Neuronal stem cell (in vitro differentiated cells): ENCODE measurements around the gene NECAP2.
A peak's percentile ranks its signal among the peaks of the same experiment; 100 is the strongest.
"Not testable (repeated sequence)": the region's sequence is repeated elsewhere in the genome, so short reads cannot be mapped to it uniquely, and the experiment has no call there.

Source experiments
- DNase-seq: peaks from one replicate; pipeline ENCODE4 v3.0.0-alpha.2; 2013; ENCODE audit warnings: low spot score
- H2AFZ ChIP-seq: one replicate; pipeline ENCODE4 v1.6.1; 2013; ENCODE audit warnings: mild to moderate bottlenecking, low read length, inconsistent platforms
- H2AK5ac ChIP-seq: 2 replicates; pipeline ENCODE4 v1.6.1; 2013; ENCODE audit warnings: low read depth, mild to moderate bottlenecking, inconsistent platforms, low read length, moderate library complexity, mixed read lengths
- H2BK120ac ChIP-seq: 2 replicates; pipeline ENCODE4 v1.6.1; 2013; ENCODE audit warnings: low read depth, mild to moderate bottlenecking, inconsistent platforms, low read length, moderate library complexity, mixed read lengths
- H2BK12ac ChIP-seq: one replicate; pipeline ENCODE4 v1.6.1; 2013; ENCODE audit warnings: low read length, inconsistent platforms
- H2BK15ac ChIP-seq: 2 replicates; pipeline ENCODE4 v1.6.1; 2013; ENCODE audit warnings: mild to moderate bottlenecking, low read length, inconsistent platforms, mixed read lengths
- H2BK5ac ChIP-seq: one replicate; pipeline ENCODE4 v1.6.1; 2013; ENCODE audit warnings: inconsistent platforms, mild to moderate bottlenecking, low read length, moderate library complexity
- H3K14ac ChIP-seq: one replicate; pipeline ENCODE4 v1.6.1; 2013; ENCODE audit warnings: low read length, inconsistent platforms
- H3K18ac ChIP-seq: 2 replicates; pipeline ENCODE4 v1.6.1; 2013; ENCODE audit warnings: low read length, inconsistent platforms
- H3K23ac ChIP-seq: 2 replicates; pipeline ENCODE4 v1.6.1; 2013; ENCODE audit warnings: low read depth, mild to moderate bottlenecking, mixed read lengths, low read length, inconsistent platforms; ENCODE audit not compliant: poor library complexity
- H3K27ac ChIP-seq: replicated peaks from 3 replicates; pipeline ENCODE4 v1.5.1; 2013; ENCODE audit warnings: low read length, inconsistent platforms
- H3K27me3 ChIP-seq, 3 experiments: 2 replicates each; pipeline ENCODE4 v1.6.1; 2013; ENCODE audit warnings: low read length in 3 of 3, mild to moderate bottlenecking in 2 of 3, inconsistent platforms in 1 of 3, low read depth in 1 of 3, mixed read lengths in 1 of 3, moderate library complexity in 1 of 3; ENCODE audit not compliant: control insufficient read depth in 3 of 3, insufficient read depth in 3 of 3
- H3K36me3 ChIP-seq, 2 donors: replicated peaks in 1 of 2; 2 replicates each; pipeline ENCODE4 v1.6.1; 2013; ENCODE audit warnings: low read length in 2 of 2; ENCODE audit not compliant: control insufficient read depth in 2 of 2, insufficient read depth in 2 of 2
- H3K4ac ChIP-seq: 2 replicates; pipeline ENCODE4 v1.6.1; 2013; ENCODE audit warnings: inconsistent platforms, mild to moderate bottlenecking, low read length, moderate library complexity
- H3K4me1 ChIP-seq, 2 donors: 1 replicate in 1 of 2; 2 replicates in 1 of 2; pipeline ENCODE4 v1.6.1; 2013; ENCODE audit warnings: low read length in 2 of 2, low read depth in 1 of 2; ENCODE audit not compliant: control insufficient read depth in 2 of 2, insufficient read depth in 1 of 2
- H3K4me2 ChIP-seq: one replicate; pipeline ENCODE4 v1.6.1; 2013; ENCODE audit warnings: mild to moderate bottlenecking, low read length, inconsistent platforms; ENCODE audit not compliant: insufficient read depth, poor library complexity, severe bottlenecking
- H3K4me3 ChIP-seq, 2 donors: 2 replicates each; pipeline ENCODE4 v1.5.1; 2013; ENCODE audit warnings: low read length in 2 of 2, mild to moderate bottlenecking in 2 of 2, inconsistent platforms in 1 of 2, moderate library complexity in 1 of 2
- H3K79me1 ChIP-seq: one replicate; pipeline ENCODE4 v1.6.1; 2013; ENCODE audit warnings: low read depth, mild to moderate bottlenecking, inconsistent platforms, low read length, moderate library complexity
- H3K9ac ChIP-seq: one replicate; pipeline ENCODE4 v1.6.1; 2013; ENCODE audit warnings: mild to moderate bottlenecking, low read depth, low read length, inconsistent platforms; ENCODE audit not compliant: poor library complexity
- H3K9me3 ChIP-seq, 2 donors: replicated peaks in 1 of 2; 2 replicates each; pipeline versions ENCODE3 to v1.6.1; 2013; ENCODE audit warnings: low read length in 2 of 2, mild to moderate bottlenecking in 2 of 2, inconsistent platforms in 1 of 2, low read depth in 1 of 2, mixed read lengths in 1 of 2, moderate library complexity in 1 of 2; ENCODE audit not compliant: control insufficient read depth in 2 of 2, insufficient read depth in 1 of 2
- H4K8ac ChIP-seq: one replicate; pipeline ENCODE4 v1.6.1; 2013; ENCODE audit warnings: low read depth, mild to moderate bottlenecking, inconsistent platforms, low read length, moderate library complexity
- H4K91ac ChIP-seq: one replicate; pipeline ENCODE4 v1.6.1; 2013; ENCODE audit warnings: low read length, low read depth, mild to moderate bottlenecking, inconsistent platforms; ENCODE audit not compliant: poor library complexity
- WGBS, 2 donors: extraction: QIAGEN DNeasy Blood & Tissue Kit; methylation state at CpG; one replicate each; pipeline ENCODE4 v1.1.7; 2013; ENCODE audit warnings: missing lambda C conversion rate in 2 of 2, mixed read lengths in 1 of 2; ENCODE audit not compliant: insufficient read length in 2 of 2, insufficient replicate concordance in 1 of 2; ENCODE audit errors: extremely low coverage in 2 of 2; 5-methylcytosine and 5-hydroxymethylcytosine counted together

Gene NECAP2

DNA sequence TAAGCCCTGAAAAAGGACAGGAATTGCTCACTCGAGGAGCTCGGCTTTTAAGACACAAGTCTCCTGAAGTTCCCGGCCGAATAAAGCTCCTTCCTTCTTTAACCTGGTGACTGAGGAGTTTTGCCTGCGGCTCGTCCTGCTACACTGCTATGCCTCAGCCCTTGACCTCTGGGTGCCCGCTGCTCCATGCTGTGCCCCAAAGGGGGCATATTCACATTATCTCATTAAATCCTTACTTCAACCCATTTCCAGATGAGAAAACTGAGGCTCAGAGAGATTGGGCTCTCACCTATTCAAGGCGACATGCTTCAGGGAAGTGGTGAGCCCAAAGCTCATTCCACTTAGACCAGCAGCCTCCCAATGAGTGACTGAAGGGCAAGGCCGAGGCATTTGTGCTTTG lies 53.2 kb downstream of the NECAP2 start:
- not testable (repeated sequence) for H3K79me1 ChIP-seq, H3K4me3 ChIP-seq, H2BK5ac ChIP-seq, H3K9me3 ChIP-seq, H3K9ac ChIP-seq, H3K18ac ChIP-seq, H3K4ac ChIP-seq, H4K8ac ChIP-seq, H3K14ac ChIP-seq, DNase-seq, H2AK5ac ChIP-seq, H2BK12ac ChIP-seq, H3K27me3 ChIP-seq, H3K23ac ChIP-seq, H2AFZ ChIP-seq, H2BK120ac ChIP-seq, H3K4me2 ChIP-seq, H4K91ac ChIP-seq, H2BK15ac ChIP-seq, H3K27ac ChIP-seq
- H3K4me1 ChIP-seq, result peaks cover 16 to 17% of the 10 kb centered on the region in 2 donors
- H3K36me3 ChIP-seq, result peaks cover 2 to 20% of the 10 kb centered on the region in 2 donors
- WGBS, 2 donors, result no CpG with 5 or more reads among the region's 9 CpGs

DNA sequence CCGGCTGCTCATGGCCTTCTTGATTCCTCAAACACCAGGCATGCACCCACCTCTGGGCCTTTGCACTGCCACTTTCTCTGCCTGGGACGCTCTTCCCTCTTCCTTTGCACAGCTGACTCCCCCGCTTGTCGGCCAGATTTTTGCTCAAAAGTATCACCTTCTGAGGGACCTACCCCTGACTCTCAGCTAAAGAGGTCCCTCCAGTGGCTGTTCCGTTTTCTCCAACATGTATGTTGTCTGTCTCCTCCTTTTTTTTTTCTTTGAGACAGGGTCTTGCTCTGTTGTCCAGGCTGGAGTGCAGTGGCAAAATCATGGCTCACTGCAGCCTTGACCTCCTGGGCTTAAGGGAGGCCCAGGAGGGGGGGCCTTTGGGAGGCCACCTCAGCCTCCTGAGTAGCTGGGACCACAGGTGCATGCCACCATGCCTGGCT lies 57.0 kb downstream of the NECAP2 start:
- not testable (repeated sequence) for H3K14ac ChIP-seq, H2BK120ac ChIP-seq, H3K4me1 ChIP-seq, H2BK12ac ChIP-seq, H4K91ac ChIP-seq, H2BK5ac ChIP-seq, H3K9ac ChIP-seq, H2AK5ac ChIP-seq, H3K27ac ChIP-seq, H3K23ac ChIP-seq, H2BK15ac ChIP-seq, H3K9me3 ChIP-seq, H3K4me3 ChIP-seq, H3K79me1 ChIP-seq, H3K36me3 ChIP-seq, H3K27me3 ChIP-seq, H4K8ac ChIP-seq, H3K4ac ChIP-seq, DNase-seq, H2AFZ ChIP-seq, H3K18ac ChIP-seq
- H3K4me2 ChIP-seq, result peak overlapping the region; percentile 11
- WGBS, 2 donors, result no CpG with 5 or more reads among the region's 5 CpGs

DNA sequence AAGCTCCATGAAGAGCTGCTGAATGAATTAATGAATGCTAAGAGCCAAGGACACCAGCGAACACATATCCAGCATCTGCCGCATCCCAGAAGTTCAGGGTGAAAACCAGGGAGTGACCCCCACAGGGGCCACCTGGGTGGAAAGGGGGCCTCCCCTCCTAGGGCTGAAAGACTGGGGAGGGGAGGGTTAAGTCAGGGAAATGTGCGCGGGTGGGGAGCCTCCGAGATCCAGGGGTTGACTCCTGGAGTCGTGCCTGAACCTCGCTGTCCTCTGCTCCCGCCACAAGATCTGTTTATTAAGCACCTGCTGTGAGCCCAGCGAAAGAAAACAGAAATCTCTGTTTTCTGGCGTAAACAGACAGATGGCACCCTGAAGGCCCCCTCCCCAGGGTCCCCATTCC lies 57.5 kb downstream of the NECAP2 start:
- Histone ChIP-seq H2AFZ (peak overlapping the region; percentile 86), H3K4me3 (peak overlapping the region; percentile 62 to 88), H2BK5ac (peak overlapping the region; percentile 87), H3K9ac (peak overlapping the region; percentile 98), H3K4me2 (peak overlapping the region; percentile 86)
- H3K23ac ChIP-seq, H3K14ac ChIP-seq, DNase-seq, H3K27ac ChIP-seq, H2AK5ac ChIP-seq, H3K79me1 ChIP-seq, H3K36me3 ChIP-seq, H3K4me1 ChIP-seq, H4K8ac ChIP-seq, H2BK15ac ChIP-seq, H3K27me3 ChIP-seq, H3K9me3 ChIP-seq, H3K4ac ChIP-seq, H4K91ac ChIP-seq, H3K18ac ChIP-seq, H2BK120ac ChIP-seq, H2BK12ac ChIP-seq: not testable (repeated sequence)
- WGBS, 2 donors, result no CpG with 5 or more reads among the region's 10 CpGs

DNA sequence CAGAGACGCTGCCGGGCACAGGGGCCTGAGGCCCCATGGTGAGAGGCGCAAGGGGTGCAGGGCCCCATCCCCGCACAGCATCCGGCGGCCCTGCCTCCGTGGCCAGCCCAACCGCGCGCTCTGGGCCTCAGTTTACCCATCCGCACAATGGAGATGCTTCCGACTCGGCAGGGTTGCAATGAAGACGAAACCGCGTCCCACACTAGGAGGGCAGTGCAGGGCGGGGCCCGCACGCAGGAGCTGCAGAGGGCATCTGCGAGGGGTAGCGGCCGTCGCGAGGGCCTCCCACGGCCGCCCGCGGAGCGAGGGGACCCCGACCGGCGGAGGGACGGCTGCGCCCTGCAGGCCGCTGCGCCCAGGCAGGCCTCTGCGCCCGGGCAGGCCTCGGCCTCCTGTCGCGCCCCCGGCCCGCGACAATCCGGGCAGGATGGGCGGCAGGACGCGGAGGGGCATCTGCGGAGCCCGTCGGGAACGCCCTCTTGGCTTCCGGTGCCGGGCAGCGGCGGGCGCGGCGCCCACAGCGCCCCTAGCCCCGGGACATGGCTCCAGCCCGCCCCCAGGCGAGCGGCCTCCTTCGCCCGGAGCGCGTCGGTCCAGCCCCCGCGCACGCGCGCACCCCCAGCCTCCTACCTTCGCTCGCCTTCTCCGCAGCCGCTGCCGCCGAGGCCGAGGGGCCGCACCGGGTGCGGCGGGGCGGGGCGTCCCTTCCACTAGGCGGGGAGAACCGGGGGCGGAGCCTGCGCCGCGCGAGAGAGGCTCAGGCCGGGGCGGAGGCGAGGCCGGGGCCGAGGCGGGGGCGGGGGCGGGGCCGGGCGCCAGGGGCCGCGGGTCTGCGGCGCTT lies 58.3 kb downstream of the NECAP2 start:
- Histone ChIP-seq H4K8ac (peak overlapping the region; percentile 82), H3K9ac (peak overlapping the region; percentile 98), H3K79me1 (peaks cover 6% of the 10 kb centered on the region), H3K27me3 (no peaks in the 10 kb centered on the region), H2AFZ (peak overlapping the region; percentile 86), H3K14ac (peak overlapping the region; percentile 100), H3K23ac (peak overlapping the region; percentile 93), H3K27ac (peak overlapping the region; percentile 88), H3K36me3 (no peaks in the 10 kb centered on the region), H3K4me2 (peak overlapping the region; percentile 86), H2BK5ac (peak overlapping the region; percentile 87), H4K91ac (peak overlapping the region; percentile 72), H2BK12ac (peak overlapping the region; percentile 22), H2AK5ac (peak overlapping the region; percentile 97), H2BK120ac (peak overlapping the region; percentile 61), H3K4me3 (peak overlapping the region; percentile 62 to 88), H3K18ac (peak overlapping the region; percentile 100), H3K4me1 (no peaks in the 10 kb centered on the region), H2BK15ac (peak overlapping the region; percentile 75), H3K9me3 (no peaks in the 10 kb centered on the region), H3K4ac (peak overlapping the region; percentile 89)
- peak; percentile 93 for DNase-seq
- WGBS, 2 donors, result no CpG with 5 or more reads among the region's 108 CpGs
